H1 (cell line): Measurements from ENCODE around the gene RELN. TPM values are rescaled to one million over a fixed set of nuclear protein-coding genes. Genes with fewer than 3 reads are reported as not detected.

Experiments
- CTCF ChIA-PET: fragments of 300-600 bp; sonication (Branson Sonifier 250); formaldehyde crosslinking; loops from one replicate; lab custom pipeline; 2021; ENCODE audit not compliant: partially characterized antibody; lab: Charles Lee
- POLR2A ChIA-PET: fragments of 300-600 bp; sonication (Branson Sonifier 250); formaldehyde crosslinking; loops from one replicate; lab custom pipeline; 2021; ENCODE audit warnings: inconsistent platforms; ENCODE audit not compliant: partially characterized antibody; lab: Charles Lee
- DNase-seq, 2 experiments: peaks; one replicate each; pipeline versions ENCODE4 v3.0.0 to v3.0.0-alpha.2; 2010 to 2022; ENCODE audit warnings: low spot score in 2 of 2, low read depth in 1 of 2, mixed read lengths in 1 of 2
- FAIRE-seq: peaks from 2 replicates; lab custom pipeline; 2011; peaks lifted over from hg19 to GRCh38; lab: Jason Lieb, UNC
- H2AFZ ChIP-seq: 2 replicates; pipeline ENCODE4 v1.8.1; 2012; ENCODE audit warnings: low read length, inconsistent platforms
- H2AK5ac ChIP-seq: 2 replicates; pipeline ENCODE4 v1.6.1; 2013; ENCODE audit warnings: low read depth, low read length
- H2BK120ac ChIP-seq: replicated peaks from 2 replicates; pipeline ENCODE3; 2013; ENCODE audit warnings: low read depth, low read length, inconsistent platforms
- H2BK12ac ChIP-seq: 2 replicates; pipeline ENCODE4 v1.6.1; 2013; ENCODE audit warnings: low read depth, low read length
- H2BK15ac ChIP-seq: 2 replicates; pipeline ENCODE4 v1.6.1; 2013; ENCODE audit warnings: low read length
- H2BK20ac ChIP-seq: 2 replicates; pipeline ENCODE4 v1.6.1; 2013; ENCODE audit warnings: low read length
- H2BK5ac ChIP-seq: 2 replicates; pipeline ENCODE4 v1.6.1; 2013; ENCODE audit warnings: low read depth, low read length
- H3K14ac ChIP-seq: 2 replicates; pipeline ENCODE4 v1.6.1; 2013; ENCODE audit warnings: inconsistent platforms; ENCODE audit not compliant: insufficient read length
- H3K18ac ChIP-seq: 2 replicates; pipeline ENCODE4 v1.6.1; 2013; ENCODE audit warnings: low read length; ENCODE audit errors: extremely low read depth
- H3K23ac ChIP-seq: 2 replicates; pipeline ENCODE4 v1.6.1; 2013; ENCODE audit warnings: inconsistent platforms; ENCODE audit not compliant: insufficient read length
- H3K23me2 ChIP-seq: 2 replicates; pipeline ENCODE4 v1.6.1; 2013; ENCODE audit warnings: low read depth, low read length
- H3K27ac ChIP-seq: 2 replicates; pipeline ENCODE4 v1.6.1; 2011; ENCODE audit warnings: low read depth, low read length, inconsistent platforms
- H3K27me3 ChIP-seq, 4 experiments: replicated peaks in 1 of 4; 1 replicate in 1 of 4; 2 replicates in 3 of 4; pipeline versions ENCODE4 v1.6.1 to v1.8.1; 2011 to 2013; ENCODE audit warnings: low read length in 3 of 4, mild to moderate bottlenecking in 3 of 4, inconsistent platforms in 2 of 4, mixed read lengths in 2 of 4, moderate library complexity in 1 of 4; ENCODE audit not compliant: control insufficient read depth in 3 of 4, insufficient read depth in 3 of 4; ENCODE audit errors: extremely low read depth in 1 of 4
- H3K36me3 ChIP-seq, 4 experiments: 2 replicates each; pipeline versions ENCODE4 v1.6.1 to v1.8.1; 2011 to 2013; ENCODE audit warnings: mild to moderate bottlenecking in 4 of 4, low read length in 3 of 4, moderate library complexity in 2 of 4, control low read depth in 1 of 4, inconsistent platforms in 1 of 4; ENCODE audit not compliant: insufficient read depth in 4 of 4, control insufficient read depth in 2 of 4
- H3K4ac ChIP-seq: replicated peaks from 2 replicates; pipeline ENCODE3; 2013; ENCODE audit warnings: low read length, low read depth, mixed read lengths, inconsistent platforms; ENCODE audit not compliant: insufficient read length
- H3K4me1 ChIP-seq, 4 experiments: replicated peaks in 1 of 4; 1 replicate in 1 of 4; 2 replicates in 3 of 4; pipeline versions ENCODE4 v1.6.1 to v1.8.1; 2011 to 2013; ENCODE audit warnings: low read length in 3 of 4, inconsistent platforms in 2 of 4, mixed read lengths in 1 of 4; ENCODE audit not compliant: insufficient read depth in 4 of 4, control insufficient read depth in 3 of 4
- H3K4me2 ChIP-seq, 2 experiments: 2 replicates each; pipeline versions ENCODE4 v1.6.1 to v1.8.1; 2011 to 2013; ENCODE audit warnings: low read depth in 2 of 2, low read length in 2 of 2, control low read depth in 1 of 2, inconsistent platforms in 1 of 2, mild to moderate bottlenecking in 1 of 2; ENCODE audit not compliant: insufficient read depth in 1 of 2
- H3K4me3 ChIP-seq, 4 experiments: fragments of 200-600, 300-600 bp in 1 of 4; sonication (generic), shearing (Covaris generic), sonication (Bioruptor Twin) in 1 of 4; 2 replicates each; pipeline versions ENCODE4 v1.5.1 to v1.8.1; 2011 to 2016; ENCODE audit warnings: low read length in 4 of 4, low read depth in 3 of 4, control low read depth in 2 of 4, inconsistent platforms in 2 of 4, mild to moderate bottlenecking in 2 of 4, mixed read lengths in 1 of 4, moderate library complexity in 1 of 4; ENCODE audit not compliant: insufficient read depth in 2 of 4; ENCODE audit errors: extremely low read depth in 1 of 4
- H3K56ac ChIP-seq: replicated peaks from 2 replicates; pipeline ENCODE3; 2013; ENCODE audit warnings: low read depth, mild to moderate bottlenecking, mixed read lengths, low read length, inconsistent platforms; ENCODE audit not compliant: insufficient read length
- H3K79me1 ChIP-seq: 2 replicates; pipeline ENCODE4 v1.6.1; 2013; ENCODE audit warnings: low read depth, low read length, control low read depth
- H3K79me2 ChIP-seq, 2 experiments: 2 replicates each; pipeline versions ENCODE4 v1.6.1 to v1.8.1; 2012 to 2013; ENCODE audit warnings: low read length in 2 of 2, mild to moderate bottlenecking in 2 of 2, inconsistent platforms in 1 of 2; ENCODE audit not compliant: insufficient read depth in 2 of 2, control insufficient read depth in 1 of 2
- H3K9ac ChIP-seq, 4 experiments: replicated peaks in 1 of 4; 1 replicate in 1 of 4; 2 replicates in 3 of 4; pipeline versions ENCODE4 v1.6.1 to v1.8.1; 2011 to 2013; ENCODE audit warnings: low read depth in 3 of 4, low read length in 3 of 4, control low read depth in 2 of 4, mild to moderate bottlenecking in 2 of 4, moderate library complexity in 2 of 4, inconsistent platforms in 1 of 4; ENCODE audit errors: extremely low read depth in 1 of 4
- H3K9me3 ChIP-seq, 2 experiments: 2 replicates each; pipeline versions ENCODE4 v1.6.1 to v1.8.1; 2012 to 2013; ENCODE audit warnings: mild to moderate bottlenecking in 2 of 2, moderate library complexity in 2 of 2, control low read depth in 1 of 2, inconsistent platforms in 1 of 2, low read depth in 1 of 2, low read length in 1 of 2, mixed read lengths in 1 of 2; ENCODE audit not compliant: insufficient read depth in 2 of 2
- H4K20me1 ChIP-seq, 2 experiments: replicated peaks in 1 of 2; 2 replicates each; pipeline versions ENCODE3 to v1.8.1; 2011 to 2013; ENCODE audit warnings: inconsistent platforms in 2 of 2, low read length in 2 of 2, mild to moderate bottlenecking in 1 of 2; ENCODE audit not compliant: insufficient read depth in 2 of 2, control insufficient read depth in 1 of 2
- H4K5ac ChIP-seq: 2 replicates; pipeline ENCODE4 v1.6.1; 2013; ENCODE audit warnings: low read length, low read depth, mixed read lengths, inconsistent platforms; ENCODE audit not compliant: insufficient read length
- H4K8ac ChIP-seq: 2 replicates; pipeline ENCODE4 v1.8.0; 2013; ENCODE audit warnings: mild to moderate bottlenecking, moderate library complexity, low read length, inconsistent platforms; ENCODE audit not compliant: insufficient read depth; ENCODE audit errors: extremely low read depth
- H4K91ac ChIP-seq: replicated peaks from 2 replicates; pipeline ENCODE3; 2013; ENCODE audit warnings: low read length, mixed read lengths, inconsistent platforms; ENCODE audit not compliant: insufficient read length
- BCL11A ChIP-seq, 2 experiments: IDR thresholded peaks; one replicate each; pipeline ENCODE4 v1.6.1; 2011; ENCODE audit warnings: low read depth in 2 of 2, low read length in 2 of 2, mild to moderate bottlenecking in 2 of 2
- BRCA1 ChIP-seq: IDR thresholded peaks from 2 replicates; pipeline ENCODE4 v1.6.1; 2012; ENCODE audit warnings: low read depth, low read length, improper control_type of control experiment
- CBX8 ChIP-seq: fragments of 300-800, 300-1000 bp; sonication (generic); IDR thresholded peaks from 2 replicates; pipeline ENCODE4 v1.7.1; 2016; ENCODE audit warnings: low read depth, low read length, borderline replicate concordance
- CTBP2 ChIP-seq: IDR thresholded peaks from 2 replicates; pipeline ENCODE4 v1.7.0; 2011; ENCODE audit warnings: borderline replicate concordance, mild to moderate bottlenecking, moderate library complexity, mixed read lengths, low read length; ENCODE audit not compliant: insufficient read depth, insufficient read length
- FOSL1 ChIP-seq: IDR thresholded peaks from 2 replicates; pipeline ENCODE4 v1.6.1; 2011; ENCODE audit warnings: mild to moderate bottlenecking, low read depth, low read length, moderate library complexity; ENCODE audit not compliant: insufficient read depth
- GABPA ChIP-seq: IDR thresholded peaks from 2 replicates; pipeline ENCODE4 v1.6.1; 2011; ENCODE audit warnings: mild to moderate bottlenecking, low read length, moderate library complexity, borderline replicate concordance; ENCODE audit not compliant: insufficient read depth
- GTF2F1 ChIP-seq: IDR thresholded peaks from 2 replicates; pipeline ENCODE4 v1.6.1; 2012; ENCODE audit warnings: low read depth, low read length, improper control_type of control experiment, borderline replicate concordance
- HDAC6 ChIP-seq: IDR thresholded peaks from one replicate; pipeline ENCODE4 v1.7.1; 2012; ENCODE audit warnings: low read depth, mild to moderate bottlenecking, inconsistent platforms, low read length, moderate library complexity
- JUN ChIP-seq: IDR thresholded peaks from 2 replicates; pipeline ENCODE4 v1.6.1; 2011; ENCODE audit warnings: low read depth, mild to moderate bottlenecking, improper control_type of control experiment, low read length
- TCF12 ChIP-seq: IDR thresholded peaks from 2 replicates; pipeline ENCODE4 v1.6.1; 2011; ENCODE audit warnings: low read depth, mild to moderate bottlenecking, low read length
- WGBS, 2 experiments: shearing (Covaris generic) in 1 of 2; methylation state at CpG; one replicate each; pipeline versions ENCODE4 v1.1.6 to v1.1.7; 2013 to 2015; ENCODE audit warnings: low lambda C conversion rate in 2 of 2, mixed read lengths in 2 of 2, inconsistent platforms in 1 of 2, low coverage in 1 of 2, missing lambda C conversion rate in 1 of 2; ENCODE audit not compliant: insufficient replicate concordance in 2 of 2, insufficient coverage in 1 of 2, insufficient read length in 1 of 2; ENCODE audit errors: extremely low coverage in 1 of 2, missing lambda C conversion rate in 1 of 2; 5-methylcytosine and 5-hydroxymethylcytosine counted together
- polyA plus RNA-seq, 7 experiments: library from polyadenylated mRNA; depleted of rRNA in 3 of 7; stranded (reverse) in 5 of 7; unstranded in 2 of 7; fragments of >200 nt in 5 of 7; fragments of 200-250 nt in 2 of 7; gene quantifications; 1 replicate in 5 of 7; 2 replicates in 1 of 7; 4 replicates in 1 of 7; pipeline versions ENCODE4 v1.2.1 to v1.2.3, GENCODE V29; 2011 to 2013; ENCODE audit warnings: missing spikeins in 2 of 7, mixed read lengths in 2 of 7
- total RNA-seq: library from RNA; stranded (reverse); fragmentation: NEBNext Ultra II Directional; extraction: Animal tissue kit (Norgen Biotek cat#: 25700); gene quantifications from 2 replicates; pipeline ENCODE4 v1.2.1, GENCODE V29; 2021
- TF ChIP-seq, protein P1 (sequence below): IDR thresholded peaks from 2 replicates; pipeline ENCODE4 v1.6.1; 2012; ENCODE audit warnings: low read length, inconsistent platforms
- TF ChIP-seq, protein P2 (sequence below): IDR thresholded peaks from 2 replicates; pipeline ENCODE4 v1.6.1; 2011; ENCODE audit warnings: low read depth, mild to moderate bottlenecking, low read length; ENCODE audit not compliant: insufficient read depth

RELN gene
- total and polyA plus RNA-seq, 2 of the 8 experiments (the other 6 are each of a cell fraction or from before 2014, with no cell fraction given), result 0.03 to 0.07 TPM

DNA sequence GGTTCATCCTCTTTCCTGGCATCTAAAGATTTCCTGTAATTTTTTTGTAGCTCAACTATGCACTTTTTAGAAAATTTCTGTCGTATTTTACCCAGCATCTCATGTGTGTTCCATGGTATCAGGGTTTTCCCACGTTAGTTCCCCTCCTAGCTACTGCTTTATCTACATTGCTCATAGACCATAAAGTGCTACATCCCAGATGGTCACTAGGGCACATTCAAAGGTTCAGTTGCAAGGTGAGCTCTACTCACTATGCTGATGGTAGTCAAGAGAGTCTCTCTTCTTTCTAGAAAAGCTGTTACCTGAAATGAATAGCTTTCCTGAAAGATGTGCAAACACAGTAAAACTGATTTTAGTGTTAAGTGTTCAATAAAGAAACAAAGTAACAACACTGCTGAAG lies 33.5 kb downstream of the RELN start:
- Histone ChIP-seq H4K5ac (no peak overlapping the region), H2BK5ac (no peak overlapping the region), H2AFZ (peak overlapping the region; percentile 12; the same call in 1 of the 2 replicates), H4K91ac (no peak overlapping the region), H3K36me3 (no peaks in the 10 kb centered on the region), H2AK5ac (no peak overlapping the region), H3K4me1 (no peaks in the 10 kb centered on the region), H3K27ac (no peak overlapping the region), H3K4me3 (no peak overlapping the region), H3K14ac (no peak overlapping the region), H2BK12ac (no peak overlapping the region), H3K23ac (no peak overlapping the region), H3K18ac (no peak overlapping the region), H3K23me2 (no peaks in the 10 kb centered on the region), H4K20me1 (no peaks in the 10 kb centered on the region), H4K8ac (no peak overlapping the region), H3K4ac (no peak overlapping the region), H3K9ac (no peak overlapping the region), H3K27me3 (no peaks in the 10 kb centered on the region), H3K56ac (no peak overlapping the region), H3K9me3 (no peaks in the 10 kb centered on the region), H3K79me2 (no peaks in the 10 kb centered on the region), H2BK15ac (no peak overlapping the region), H3K79me1 (no peaks in the 10 kb centered on the region), H2BK20ac (no peak overlapping the region), H3K4me2 (no peak overlapping the region), H2BK120ac (no peak overlapping the region)
- DNase-seq (no peak), FAIRE-seq (no peak)
- CTCF ChIA-PET, result interaction anchor here (1.0 kb wide), 1 partner anchor 18 kb away, joined by 4 read pairs; no protein-coding TSS in a partner anchor
- WGBS, 2 experiments, result 88% methylated on average over 2 of the region's 2 CpGs; no CpG with 5 or more reads in 1 of the 2 experiments
- POLR2A ChIA-PET, result no interaction called here
- TF ChIP-seq CBX8 (no peak), BCL11A (IDR thresholded peaks at IDR 0.05; ENCODE audit: low read depth in 2 of 2, low read length in 2 of 2) (no peak), HDAC6 (no peak), BRCA1 (no peak), JUN (no peak), TCF12 (no peak), GABPA (no peak), CTBP2 (no peak), GTF2F1 (no peak), FOSL1 (no peak)
- TF ChIP-seq, protein P1, sequence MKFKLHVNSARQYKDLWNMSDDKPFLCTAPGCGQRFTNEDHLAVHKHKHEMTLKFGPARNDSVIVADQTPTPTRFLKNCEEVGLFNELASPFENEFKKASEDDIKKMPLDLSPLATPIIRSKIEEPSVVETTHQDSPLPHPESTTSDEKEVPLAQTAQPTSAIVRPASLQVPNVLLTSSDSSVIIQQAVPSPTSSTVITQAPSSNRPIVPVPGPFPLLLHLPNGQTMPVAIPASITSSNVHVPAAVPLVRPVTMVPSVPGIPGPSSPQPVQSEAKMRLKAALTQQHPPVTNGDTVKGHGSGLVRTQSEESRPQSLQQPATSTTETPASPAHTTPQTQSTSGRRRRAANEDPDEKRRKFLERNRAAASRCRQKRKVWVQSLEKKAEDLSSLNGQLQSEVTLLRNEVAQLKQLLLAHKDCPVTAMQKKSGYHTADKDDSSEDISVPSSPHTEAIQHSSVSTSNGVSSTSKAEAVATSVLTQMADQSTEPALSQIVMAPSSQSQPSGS, result no peak
- TF ChIP-seq, protein P2, sequence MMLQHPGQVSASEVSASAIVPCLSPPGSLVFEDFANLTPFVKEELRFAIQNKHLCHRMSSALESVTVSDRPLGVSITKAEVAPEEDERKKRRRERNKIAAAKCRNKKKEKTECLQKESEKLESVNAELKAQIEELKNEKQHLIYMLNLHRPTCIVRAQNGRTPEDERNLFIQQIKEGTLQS, result no peak
